Measurements from ENCODE around the gene GPR150. TPM values are rescaled to one million over a fixed set of nuclear protein-coding genes. Genes with fewer than 3 reads are reported as not detected.

GPR150 gene
- total RNA-seq, 3 donors from 2014 or later = 0.33 to 1.4 TPM; not detected in 1

DNA sequence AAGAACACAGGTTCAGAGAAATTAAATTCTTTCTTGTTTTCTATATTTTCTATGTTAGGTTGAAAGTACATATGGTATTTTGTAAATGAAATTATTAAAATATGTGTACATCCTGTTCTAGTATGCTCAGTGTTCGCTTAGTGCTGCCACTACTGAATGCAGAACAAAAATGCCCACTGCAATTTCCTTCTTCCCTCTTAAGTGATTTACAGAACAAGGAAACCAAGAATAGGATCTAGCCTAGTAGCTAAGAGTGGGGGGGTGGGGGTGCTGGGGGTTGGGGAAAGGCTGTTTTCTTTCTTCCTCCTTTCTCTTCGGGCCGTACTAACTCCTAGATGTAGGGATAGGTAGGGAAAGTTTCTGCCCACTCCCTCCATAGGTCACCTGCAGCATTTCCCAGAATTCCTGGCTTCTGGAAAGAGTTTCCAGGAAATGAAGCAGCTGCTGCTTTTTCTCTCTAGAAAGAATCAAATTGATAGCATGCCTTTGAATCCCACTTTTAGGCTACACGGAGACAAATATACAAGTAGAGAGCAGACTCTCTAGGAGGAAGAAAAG, 47.3 kb downstream of the GPR150 start:
- intact Hi-C loops (cut with DNase I; ENCODE audit: low total_unique reads) = no loop called here
- TF ChIP-seq POLR2A (IDR thresholded peaks at IDR 0.05) (no peak), CTCF (IDR thresholded peaks at IDR 0.05) (no peak), POLR2AphosphoS5 (IDR thresholded peaks at IDR 0.05) (no peak)
- Histone ChIP-seq H3K27me3 (no peaks in the 10 kb centered on the region), H3K4me1 (no peaks in the 10 kb centered on the region), H3K9me3 (no peaks in the 10 kb centered on the region), H3K27ac (no peak overlapping the region), H3K36me3 (no peaks in the 10 kb centered on the region), H3K4me3 (no peak overlapping the region)
- no peak for DNase-seq (ENCODE audit: low spot score in 2 of 2)

DNA sequence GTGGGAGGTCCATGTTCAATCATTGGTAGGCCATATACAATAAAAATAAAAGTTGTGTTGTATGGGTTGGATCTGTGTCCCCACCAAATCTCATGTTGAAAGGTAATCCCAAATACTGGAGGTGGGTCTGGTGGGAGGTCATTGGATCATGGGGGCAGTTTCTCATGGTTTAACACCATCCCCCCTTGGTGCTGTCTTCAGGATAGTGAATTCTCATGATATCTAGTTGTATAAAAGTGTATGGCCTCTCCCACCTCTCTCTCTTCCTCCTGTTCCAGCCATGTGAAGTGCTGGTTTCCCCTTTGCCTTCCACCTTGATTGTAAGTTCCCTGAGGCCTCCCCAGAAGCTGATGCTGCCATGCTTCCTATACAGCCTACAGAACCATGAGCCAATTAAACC, 47.8 kb downstream of the GPR150 start:
- Histone ChIP-seq H3K27me3 (no peaks in the 10 kb centered on the region), H3K9me3 (no peaks in the 10 kb centered on the region), H3K27ac (no peak overlapping the region), H3K4me3 (no peak overlapping the region), H3K4me1 (no peaks in the 10 kb centered on the region), H3K36me3 (no peaks in the 10 kb centered on the region)
- DNase-seq (ENCODE audit: low spot score in 2 of 2) = no peak
- TF ChIP-seq POLR2AphosphoS5 (IDR thresholded peaks at IDR 0.05) = no peak
- TF ChIP-seq CTCF (IDR thresholded peaks at IDR 0.05) = no peak
- TF ChIP-seq POLR2A (IDR thresholded peaks at IDR 0.05) = no peak
- intact Hi-C loops (cut with DNase I; ENCODE audit: low total_unique reads) = no loop called here

DNA sequence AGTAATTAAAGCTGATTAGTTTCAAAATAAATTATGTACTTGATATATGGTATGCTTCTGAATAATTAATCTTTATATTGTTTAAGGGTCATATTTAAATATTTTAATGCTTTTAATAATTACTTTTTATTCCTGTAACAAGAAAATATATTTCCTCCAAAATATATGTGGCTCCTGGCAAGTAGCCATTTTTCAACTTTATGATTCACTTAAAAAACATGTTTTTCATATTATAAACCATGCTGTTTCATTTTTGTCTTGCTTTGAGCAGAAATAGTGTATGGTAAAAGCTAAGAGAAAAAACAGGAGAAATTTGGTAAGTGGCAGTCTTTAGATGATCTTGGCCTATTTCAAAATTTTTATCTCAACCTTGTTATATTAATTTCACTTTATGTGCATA, 48.3 kb downstream of the GPR150 start:
- no peak for TF ChIP-seq POLR2A (IDR thresholded peaks at IDR 0.05)
- no peak for TF ChIP-seq POLR2AphosphoS5 (IDR thresholded peaks at IDR 0.05)
- no peak for TF ChIP-seq CTCF (IDR thresholded peaks at IDR 0.05)
- no peaks in the 10 kb centered on the region for H3K36me3 ChIP-seq
- H3K27me3 ChIP-seq = no peaks in the 10 kb centered on the region
- intact Hi-C loops (cut with DNase I; ENCODE audit: low total_unique reads) = no loop called here
- H3K9me3 ChIP-seq = no peaks in the 10 kb centered on the region
- no peaks in the 10 kb centered on the region for H3K4me1 ChIP-seq
- H3K4me3 ChIP-seq = no peak overlapping the region
- no peak overlapping the region for H3K27ac ChIP-seq
- DNase-seq (ENCODE audit: low spot score in 2 of 2) = no peak

- no peaks in the 10 kb centered on the region for H3K36me3 ChIP-seq
- no peaks in the 10 kb centered on the region for H3K4me1 ChIP-seq
- no peak overlapping the region for H3K27ac ChIP-seq
- H3K9me3 ChIP-seq = no peaks in the 10 kb centered on the region
- DNase-seq (ENCODE audit: low spot score in 2 of 2) = no peak
- no peaks in the 10 kb centered on the region for H3K27me3 ChIP-seq
- TF ChIP-seq POLR2AphosphoS5 (IDR thresholded peaks at IDR 0.05) (no peak), POLR2A (IDR thresholded peaks at IDR 0.05) (no peak), CTCF (IDR thresholded peaks at IDR 0.05) (no peak)
- H3K4me3 ChIP-seq = no peak overlapping the region
- intact Hi-C loops (cut with DNase I; ENCODE audit: low total_unique reads) = no loop called here
Measured at GRCh38 chr5:95668728-95669127, 48.8 kb downstream of the GPR150 start.

GRCh38 chr5:95669540-95669939, 49.7 kb downstream of the GPR150 start:
- no peaks in the 10 kb centered on the region for H3K9me3 ChIP-seq
- no peaks in the 10 kb centered on the region for H3K4me1 ChIP-seq
- no peak overlapping the region for H3K4me3 ChIP-seq
- no peaks in the 10 kb centered on the region for H3K27me3 ChIP-seq
- intact Hi-C loops (cut with DNase I; ENCODE audit: low total_unique reads) = no loop called here
- DNase-seq (ENCODE audit: low spot score in 2 of 2) = peak in 1 of 2 donors; percentile 38
- peak overlapping the region; percentile 30 to 68 for H3K27ac ChIP-seq
- no peak for TF ChIP-seq POLR2A (IDR thresholded peaks at IDR 0.05)
- peak in 1 of 3 donors; percentile 53 for TF ChIP-seq POLR2AphosphoS5 (IDR thresholded peaks at IDR 0.05)
- TF ChIP-seq CTCF (IDR thresholded peaks at IDR 0.05) = no peak
- no peaks in the 10 kb centered on the region for H3K36me3 ChIP-seq
